CD4-positive, alpha-beta T cell treated with Interferon alpha-2 for 1 hour (primary cell): ENCODE data around the gene MVB12B.

ENCODE experiments used
- DNase-seq, 2 donors: peaks; one replicate each; pipeline ENCODE4 v3.0.0-alpha.2; 2020 to 2022

Gene MVB12B

GRCh38 chr9:126410229-126410628 lies 83.6 kb downstream of the MVB12B start:
- no peak for DNase-seq

- DNase-seq = peak; percentile 26 to 68
Observed at GRCh38 chr9:126411225-126411947, 84.8 kb downstream of the MVB12B start.

DNA sequence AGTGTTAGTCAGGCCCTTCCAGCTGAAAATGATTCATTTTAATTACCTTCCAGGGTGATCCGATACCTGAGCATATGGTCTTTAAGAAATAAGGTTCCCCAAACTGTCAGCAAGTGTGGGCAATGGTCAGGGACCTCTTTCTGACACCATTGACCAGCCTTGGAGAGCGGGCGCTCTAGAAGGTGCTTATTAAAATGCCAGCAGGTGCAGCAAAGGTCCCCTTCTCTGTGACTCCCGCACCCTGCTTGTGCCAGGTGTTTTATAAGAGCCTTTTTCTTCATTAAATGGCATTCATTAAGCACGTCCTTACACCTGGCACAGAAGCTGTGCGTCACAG lies 85.3 kb downstream of the MVB12B start:
- DNase-seq = no peak

DNA sequence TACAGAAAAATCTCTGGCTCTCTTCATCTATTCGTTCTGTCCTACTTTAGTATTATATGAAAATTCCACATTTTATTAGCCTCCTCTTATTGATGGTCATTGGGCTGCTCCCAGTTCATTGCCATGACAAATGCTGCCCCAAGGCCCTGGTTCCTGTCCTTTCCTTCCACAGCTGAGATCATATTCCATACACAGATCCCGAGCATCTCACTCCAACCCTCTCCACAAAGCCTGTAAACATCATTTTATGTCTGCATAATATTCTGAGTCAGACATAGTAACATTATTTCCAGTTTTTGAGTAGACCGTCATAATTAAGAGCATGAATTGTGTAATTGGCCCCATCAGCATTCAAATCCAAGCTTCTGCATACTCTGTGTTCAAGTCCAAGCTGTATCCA lies 86.3 kb downstream of the MVB12B start:
- DNase-seq = no peak

GRCh38 chr9:126413391-126414068 lies 86.9 kb downstream of the MVB12B start:
- no peak for DNase-seq

GRCh38 chr9:126415741-126416370 lies 89.2 kb downstream of the MVB12B start:
- DNase-seq = no peak

DNA sequence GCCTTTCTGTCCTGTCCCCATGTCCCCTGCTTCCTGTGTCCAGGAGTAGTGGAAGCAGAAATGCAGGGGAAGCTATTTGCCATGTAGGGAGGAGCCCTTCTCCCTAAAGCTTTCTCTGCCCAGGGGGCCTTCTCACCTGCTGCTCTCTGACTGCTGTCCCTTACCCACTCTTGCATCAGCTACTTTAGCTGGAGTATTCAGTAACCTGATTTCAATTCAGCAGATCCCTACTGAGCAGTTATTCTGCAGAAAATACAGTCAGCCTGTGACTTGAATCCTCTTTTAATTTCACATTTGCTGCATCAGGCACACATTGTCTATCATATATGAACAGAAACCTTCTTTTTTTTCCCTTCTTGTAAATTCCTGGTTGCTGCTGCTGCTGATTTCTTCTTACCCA lies 90.4 kb downstream of the MVB12B start:
- DNase-seq = no peak

DNA sequence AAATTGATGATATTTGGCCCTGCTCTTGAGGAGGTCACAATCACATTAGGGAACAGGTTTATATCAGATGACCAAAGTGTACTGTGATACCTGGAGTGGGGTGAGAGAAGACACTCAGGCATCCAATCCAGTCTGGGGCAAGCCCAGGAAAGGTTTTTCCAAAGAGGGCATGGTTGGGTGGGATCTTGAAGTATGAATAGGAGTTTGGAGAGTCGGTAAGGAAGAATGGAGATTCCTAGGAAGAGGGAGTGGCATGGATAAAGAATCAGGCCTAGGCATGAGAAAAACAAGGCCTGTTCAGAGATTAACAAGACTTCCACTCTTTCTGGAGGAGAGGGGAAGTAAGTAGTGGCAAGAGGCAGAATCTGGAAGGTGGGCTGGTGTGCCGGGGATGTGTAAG lies 91.1 kb downstream of the MVB12B start:
- DNase-seq = no peak

DNA sequence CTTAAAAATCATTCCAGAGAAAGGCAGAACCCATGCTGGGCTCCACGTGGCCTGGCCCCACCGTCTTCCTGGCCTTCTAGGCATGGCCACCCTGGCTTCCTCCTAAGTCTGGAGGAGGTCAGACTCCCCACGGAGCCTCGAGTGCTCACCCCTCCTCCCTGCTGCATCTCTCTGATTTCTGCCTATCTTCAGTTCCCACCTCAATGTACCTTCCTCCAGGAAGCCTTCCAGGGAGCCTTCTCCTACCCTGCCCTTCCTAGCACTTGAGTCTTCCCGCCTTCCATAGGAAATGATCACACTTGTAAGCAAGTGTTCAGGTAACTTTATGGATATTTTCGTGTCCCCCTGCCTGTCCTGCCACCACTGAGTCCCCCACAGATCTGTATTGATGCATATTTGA lies 92.0 kb downstream of the MVB12B start:
- no peak for DNase-seq

DNA sequence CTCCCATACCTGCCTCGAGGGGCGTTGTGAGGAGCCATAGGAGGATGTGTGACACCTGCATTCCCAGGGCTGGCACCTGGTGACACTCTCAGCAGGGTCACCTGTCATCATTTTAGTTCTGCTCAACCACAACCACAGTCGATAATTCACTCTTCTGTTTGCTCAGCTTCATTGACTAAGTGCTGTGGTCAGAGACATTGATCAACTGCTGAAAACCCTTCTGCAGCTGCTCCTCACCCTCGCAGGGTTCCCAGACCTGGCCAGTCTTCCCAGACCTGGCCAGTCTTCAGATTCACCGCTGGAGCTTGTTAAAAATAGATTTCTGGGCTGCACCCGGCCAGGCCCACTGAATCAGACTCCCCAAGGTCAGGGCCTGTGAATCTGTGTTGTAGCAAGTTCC lies 92.8 kb downstream of the MVB12B start:
- DNase-seq = no peak

- no peak for DNase-seq
Observed at GRCh38 chr9:126420135-126420534, 93.5 kb downstream of the MVB12B start.

GRCh38 chr9:126420643-126421564 lies 94.3 kb downstream of the MVB12B start:
- DNase-seq = no peak

DNA sequence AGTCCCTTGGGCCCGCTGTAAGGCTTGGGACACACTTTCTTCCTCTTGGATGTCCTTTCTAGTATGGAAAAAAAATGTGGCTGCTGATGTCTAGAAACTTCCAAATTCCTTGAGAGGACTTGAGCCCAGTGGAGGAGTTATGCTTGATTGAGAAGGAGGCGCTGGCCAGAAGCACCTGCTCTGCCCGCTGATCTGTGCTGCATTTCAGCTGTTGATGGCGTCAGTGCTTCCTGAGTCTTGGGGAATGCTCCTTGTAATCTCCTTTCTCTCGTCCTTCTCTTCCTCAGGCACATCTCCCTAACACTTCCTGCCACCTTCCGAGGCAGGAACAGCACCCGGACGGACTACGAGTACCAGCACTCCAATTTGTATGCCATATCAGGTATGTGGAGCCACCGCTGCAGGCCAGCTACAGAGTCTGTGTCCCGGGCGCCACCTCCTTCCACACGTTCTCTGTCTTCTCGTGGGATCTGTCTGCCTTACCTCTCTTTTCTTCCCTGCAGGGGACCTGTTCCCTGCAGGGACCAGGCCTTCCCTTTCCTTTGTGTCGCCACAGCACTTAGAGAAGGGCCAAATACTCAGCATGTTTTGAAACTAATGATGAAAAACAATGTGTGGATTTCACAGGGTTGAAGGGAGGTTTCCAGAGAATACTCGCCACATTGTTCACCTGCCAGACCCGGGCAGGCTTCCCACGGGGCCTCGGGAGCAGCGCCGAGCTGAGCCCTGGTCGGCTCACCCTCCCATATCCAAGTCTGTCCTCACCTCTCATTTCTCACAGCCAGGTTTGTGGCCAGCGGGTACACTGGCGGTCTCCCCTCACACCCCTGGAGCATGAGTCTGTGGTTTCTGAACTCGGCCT lies 95.2 kb downstream of the MVB12B start:
- DNase-seq = no peak

DNA sequence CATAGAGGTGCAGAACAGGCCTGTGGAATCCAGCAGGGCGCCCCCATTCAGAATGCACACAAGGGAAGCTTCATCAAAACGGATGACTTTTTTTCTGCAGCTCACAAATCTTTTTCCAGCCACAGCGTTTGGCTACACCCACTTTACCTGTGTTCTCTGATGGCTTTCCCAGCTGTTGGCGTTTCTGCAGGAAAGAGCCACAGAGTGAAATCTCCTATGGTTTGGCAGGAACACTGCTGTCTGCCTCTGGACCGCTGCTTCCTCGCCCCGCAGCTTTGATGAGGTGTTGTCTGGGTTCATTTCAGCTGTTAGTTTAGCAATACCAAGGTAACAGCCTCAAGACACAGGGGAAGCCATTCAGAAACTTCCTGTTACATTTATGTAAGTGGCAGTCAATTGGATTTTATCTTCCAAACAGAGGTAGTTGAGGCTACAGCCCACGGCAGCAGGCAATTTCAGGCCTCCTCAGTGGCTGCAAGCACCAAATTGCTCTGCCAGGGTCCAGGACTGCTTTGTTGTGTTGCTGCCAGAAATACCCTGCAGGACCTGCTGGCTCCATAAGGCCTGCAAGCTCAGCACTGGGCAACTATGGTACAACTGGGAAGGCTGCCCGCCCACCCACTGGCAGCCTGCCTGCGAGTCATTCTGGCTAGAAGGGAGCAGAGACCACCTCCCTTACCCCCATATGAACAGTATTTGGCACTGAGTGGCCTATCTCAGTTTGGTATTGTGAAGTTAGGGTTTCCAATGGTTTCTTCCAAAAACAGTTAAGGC lies 96.7 kb downstream of the MVB12B start:
- DNase-seq = no peak

DNA sequence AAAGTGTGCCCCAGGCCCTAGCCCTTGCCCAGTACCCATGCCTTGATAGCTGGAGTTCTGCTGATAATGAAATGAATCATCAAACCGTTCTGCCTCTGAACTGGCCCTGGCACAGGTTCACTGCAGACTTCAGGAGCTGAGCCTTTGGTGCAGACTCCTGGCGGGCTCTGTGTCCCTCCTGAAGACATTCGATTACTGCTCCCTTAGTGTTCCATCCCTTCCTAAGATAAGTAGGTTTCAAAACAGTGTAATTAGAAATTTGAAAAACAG lies 97.2 kb downstream of the MVB12B start:
- no peak for DNase-seq

DNA sequence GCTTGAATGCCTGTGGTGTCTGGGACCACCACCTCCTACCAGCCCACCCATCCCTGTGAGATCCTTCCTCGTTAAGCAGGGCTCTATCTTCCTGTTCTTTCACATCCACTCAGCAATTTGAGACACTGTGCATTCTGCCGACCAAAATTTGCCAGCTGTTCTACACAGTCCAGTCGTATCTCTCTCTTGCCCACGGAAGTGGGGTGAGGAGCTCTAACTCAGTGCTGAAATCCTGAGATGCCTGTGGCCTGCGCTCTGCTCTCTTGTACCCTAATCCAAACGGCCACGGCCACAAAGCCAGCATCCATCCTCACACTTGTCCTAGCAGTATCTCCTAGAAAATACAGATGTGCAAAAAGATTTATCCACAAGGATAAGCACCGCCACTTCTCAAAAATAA lies 97.9 kb downstream of the MVB12B start:
- DNase-seq = no peak

DNA sequence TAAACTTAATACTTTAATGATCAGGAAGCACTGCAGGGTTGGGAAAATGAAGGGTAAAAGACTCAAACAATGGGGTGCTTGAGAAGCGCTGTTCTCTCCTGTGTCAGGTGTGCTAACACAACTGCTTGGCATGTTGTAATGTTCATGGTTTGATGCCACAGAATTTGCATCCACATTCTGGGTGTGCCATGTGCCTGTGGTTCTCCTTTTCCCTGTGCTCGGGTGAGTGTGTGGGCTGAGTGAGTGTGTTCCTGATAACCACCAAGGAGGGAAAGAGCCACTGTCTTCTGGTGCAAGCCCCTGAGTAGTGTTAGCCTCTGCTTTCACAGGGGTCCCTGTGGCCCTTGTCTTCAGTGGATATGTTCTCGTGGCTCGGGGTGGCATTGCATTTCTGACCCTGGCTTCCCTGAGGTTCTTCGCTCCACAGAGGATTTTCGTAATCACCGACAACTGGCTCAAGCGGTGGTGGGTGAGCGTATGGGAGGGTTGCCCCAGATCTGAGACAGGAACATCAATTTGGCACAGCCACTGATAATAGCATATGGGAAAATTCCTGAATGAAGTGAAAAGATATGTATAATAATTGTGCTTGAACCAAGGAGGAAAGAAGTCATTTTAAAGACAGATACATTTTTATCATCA lies 102.0 kb downstream of the MVB12B start:
- no peak for DNase-seq

DNA sequence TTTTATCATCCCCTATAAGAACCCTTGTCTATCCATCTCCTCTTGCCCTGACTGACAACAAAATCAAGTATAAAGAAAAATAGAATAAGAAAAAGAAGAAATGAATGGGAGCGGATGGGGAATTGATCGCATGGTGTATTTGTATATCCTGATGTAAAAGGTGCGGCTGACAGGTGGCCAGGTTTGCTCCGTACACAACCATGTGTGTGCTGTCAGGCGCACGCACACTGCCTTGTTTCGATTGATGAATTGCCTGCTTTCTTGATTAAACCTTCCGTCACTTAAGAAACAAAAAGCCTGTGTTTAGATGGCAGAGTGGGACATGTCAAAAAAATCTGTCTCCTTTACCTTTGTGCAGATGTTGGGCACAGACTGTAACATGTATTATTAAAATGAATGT lies 102.6 kb downstream of the MVB12B start:
- no peak for DNase-seq

DNA sequence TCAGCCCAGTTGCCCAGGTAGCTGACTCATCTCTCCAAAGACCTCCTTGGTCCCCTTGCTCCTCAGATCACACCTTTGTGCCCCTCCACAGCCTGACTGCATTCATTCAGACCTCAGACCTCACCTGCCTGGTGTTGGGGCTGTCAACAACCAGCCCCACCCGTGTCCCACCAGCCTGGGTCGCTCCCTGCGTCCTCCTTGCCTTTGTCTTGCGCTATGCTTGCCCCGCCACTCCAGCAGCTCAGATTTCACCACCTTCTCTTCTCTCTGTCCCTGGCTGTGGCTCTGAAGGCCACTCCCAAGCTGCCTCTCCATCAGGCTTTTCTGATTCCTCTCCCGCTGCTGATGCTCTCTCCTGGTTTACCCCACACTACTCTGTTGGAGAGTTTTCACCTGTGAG lies 103.5 kb downstream of the MVB12B start:
- no peak for DNase-seq

DNA sequence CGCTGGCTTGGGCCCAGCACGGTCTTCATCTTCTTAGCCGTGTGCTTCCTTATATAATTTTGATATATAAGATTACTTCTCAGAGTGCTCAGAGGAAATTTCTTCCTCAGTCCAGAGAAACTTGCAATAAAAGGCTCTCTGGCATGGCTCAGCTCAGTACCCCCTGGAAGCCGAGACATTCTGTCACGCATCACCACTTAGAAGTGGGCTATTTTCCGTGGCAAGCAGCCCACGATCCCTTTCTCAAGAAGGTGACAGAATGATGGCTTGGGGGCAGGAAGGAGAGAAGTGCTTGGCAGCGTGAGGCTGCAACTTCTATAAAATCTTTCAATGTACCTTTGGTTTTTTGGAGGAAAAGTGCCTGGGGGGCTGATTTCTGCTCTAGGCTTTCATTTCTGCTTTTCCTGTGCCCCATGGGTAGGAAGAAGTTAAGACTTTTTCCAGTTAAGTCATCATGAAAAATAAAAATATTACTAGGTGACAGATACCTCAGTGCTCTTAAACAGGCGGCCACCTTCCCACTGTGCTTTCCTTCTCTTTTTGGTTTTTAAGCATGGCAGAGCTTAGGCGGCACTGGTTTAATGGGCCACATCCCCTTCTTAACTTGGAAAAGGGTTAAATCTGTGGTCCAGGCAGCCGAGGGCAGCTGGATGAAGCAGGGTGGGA lies 104.6 kb downstream of the MVB12B start:
- no peak for DNase-seq

DNA sequence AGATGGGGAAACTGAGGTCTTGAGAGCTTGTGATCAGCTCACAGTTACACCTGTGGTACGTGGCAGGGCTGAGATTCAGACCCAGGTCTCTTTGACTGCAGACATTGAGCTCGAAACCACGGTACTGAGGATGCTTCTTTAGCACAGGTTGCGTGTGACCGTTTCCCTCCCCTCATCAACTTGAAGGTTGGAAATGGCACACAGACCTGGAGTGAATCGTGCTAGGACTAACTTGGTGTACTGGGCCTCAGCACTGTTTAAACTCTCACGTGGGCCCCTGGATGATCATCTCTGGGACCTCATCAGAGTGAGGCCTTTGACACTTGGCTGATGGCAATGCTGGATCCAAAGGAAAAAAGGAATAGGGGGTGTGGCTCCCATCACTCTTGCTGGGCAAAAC lies 106.0 kb downstream of the MVB12B start:
- DNase-seq = no peak
